GM21576 (cell line): Measurements from ENCODE around the gene KCNMA1.
"Not testable (repeated sequence)": the region's sequence is repeated elsewhere in the genome, so short reads cannot be mapped to it uniquely, and the experiment has no call there.

Source experiments
- ATAC-seq: cut with Tn5 transposase; IDR thresholded peaks from one replicate; pipeline ENCODE4 v1.9.1; 2021; ENCODE audit warnings: mild to moderate bottlenecking, moderate library complexity; ENCODE audit not compliant: unreplicated experiment

KCNMA1 gene

GRCh38 chr10:77539147-77539935 is 98.3 kb downstream of the KCNMA1 start:
- ATAC-seq, result no peak

- no peak for ATAC-seq
Measured at GRCh38 chr10:77537720-77538373, 99.8 kb downstream of the KCNMA1 start.

DNA sequence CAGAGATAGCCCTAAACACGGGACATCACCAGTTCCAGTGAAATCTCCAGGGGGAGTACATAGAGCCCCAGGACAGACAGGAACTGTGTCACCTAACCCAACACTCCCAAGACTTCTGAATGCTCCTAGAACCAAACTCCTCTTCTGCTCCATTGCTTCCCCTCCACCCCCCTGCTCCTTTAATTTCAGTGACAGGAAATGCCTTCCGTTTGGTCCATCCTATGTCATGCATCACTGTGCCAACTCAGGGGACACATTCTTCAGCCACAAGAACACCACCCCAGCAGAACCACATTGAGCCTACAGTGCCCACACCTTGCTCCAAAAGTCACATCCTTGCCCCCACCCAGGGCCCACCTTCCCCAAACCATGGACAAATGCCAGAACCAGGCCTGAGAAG is 100.5 kb downstream of the KCNMA1 start:
- no peak for ATAC-seq

GRCh38 chr10:77533887-77534278 is 103.7 kb downstream of the KCNMA1 start:
- no peak for ATAC-seq

GRCh38 chr10:77533146-77533886 is 104.3 kb downstream of the KCNMA1 start:
- ATAC-seq, result no peak

GRCh38 chr10:77532068-77532467 is 105.5 kb downstream of the KCNMA1 start:
- no peak for ATAC-seq

DNA sequence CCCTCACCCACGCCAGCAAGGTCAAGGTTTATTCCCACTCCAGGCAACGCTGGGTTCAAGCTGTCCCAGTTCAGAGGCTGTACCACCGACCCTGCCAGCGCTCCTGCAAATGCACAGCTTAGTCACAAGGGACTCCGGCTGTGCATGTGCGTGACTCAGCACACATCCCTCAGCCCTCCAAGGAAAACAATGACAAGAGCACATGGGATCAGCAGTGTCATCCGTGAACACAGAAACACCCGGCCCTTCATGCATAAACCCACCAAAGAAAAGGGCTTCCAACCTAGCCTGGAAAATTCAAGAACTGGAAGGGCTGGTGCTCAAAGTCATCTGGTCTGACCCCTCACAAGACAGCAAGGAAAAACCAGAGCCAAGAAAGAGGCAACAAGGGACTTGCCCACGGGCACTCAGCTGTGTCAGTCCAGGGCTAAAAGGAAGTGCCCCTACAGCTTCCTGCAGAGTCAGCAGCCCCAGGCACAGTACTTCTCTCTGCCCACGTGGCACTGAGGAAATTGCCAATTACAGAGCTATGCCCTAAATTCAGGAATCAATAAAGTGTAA is 106.1 kb downstream of the KCNMA1 start:
- no peak for ATAC-seq

DNA sequence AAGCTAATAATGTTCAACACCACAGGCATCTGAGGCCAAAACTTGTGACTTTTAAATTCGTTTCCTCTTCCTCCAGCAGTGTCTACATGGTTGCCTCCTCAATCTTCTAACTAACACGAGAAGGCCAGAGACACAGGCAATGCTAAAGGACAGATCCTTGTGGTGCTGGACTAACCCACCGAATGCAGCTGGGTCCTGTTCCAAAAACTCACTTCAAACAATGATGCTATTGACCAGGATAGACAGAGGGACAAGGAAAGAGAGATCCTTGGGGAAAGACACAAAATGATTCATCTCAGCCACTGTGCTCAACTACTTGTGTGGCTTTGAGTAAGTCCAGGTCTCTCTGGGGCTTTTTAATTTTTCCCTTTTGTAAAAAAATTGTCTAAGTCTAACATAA is 107.6 kb downstream of the KCNMA1 start:
- no peak for ATAC-seq

- ATAC-seq, result no peak
Measured at GRCh38 chr10:77529050-77529576, 108.5 kb downstream of the KCNMA1 start.

DNA sequence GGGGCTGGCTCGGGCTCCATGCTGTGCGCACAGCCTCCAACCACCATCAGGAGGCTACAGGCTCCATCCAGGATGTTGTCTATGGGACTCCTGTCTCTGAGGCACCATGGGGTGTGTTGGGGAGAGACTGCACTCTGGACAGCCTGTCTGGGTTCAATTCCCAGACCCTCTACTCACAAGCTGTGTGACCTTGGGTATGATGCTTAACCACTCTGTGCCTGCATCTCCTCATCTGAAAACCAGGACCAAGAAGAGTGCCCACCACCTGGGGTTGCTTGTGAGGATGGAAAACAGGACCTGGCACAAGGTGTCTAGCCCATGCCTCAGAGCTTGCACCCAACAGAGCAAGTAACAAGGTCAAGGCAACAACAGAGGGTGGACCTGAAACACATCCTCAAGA is 109.8 kb downstream of the KCNMA1 start:
- no peak for ATAC-seq

DNA sequence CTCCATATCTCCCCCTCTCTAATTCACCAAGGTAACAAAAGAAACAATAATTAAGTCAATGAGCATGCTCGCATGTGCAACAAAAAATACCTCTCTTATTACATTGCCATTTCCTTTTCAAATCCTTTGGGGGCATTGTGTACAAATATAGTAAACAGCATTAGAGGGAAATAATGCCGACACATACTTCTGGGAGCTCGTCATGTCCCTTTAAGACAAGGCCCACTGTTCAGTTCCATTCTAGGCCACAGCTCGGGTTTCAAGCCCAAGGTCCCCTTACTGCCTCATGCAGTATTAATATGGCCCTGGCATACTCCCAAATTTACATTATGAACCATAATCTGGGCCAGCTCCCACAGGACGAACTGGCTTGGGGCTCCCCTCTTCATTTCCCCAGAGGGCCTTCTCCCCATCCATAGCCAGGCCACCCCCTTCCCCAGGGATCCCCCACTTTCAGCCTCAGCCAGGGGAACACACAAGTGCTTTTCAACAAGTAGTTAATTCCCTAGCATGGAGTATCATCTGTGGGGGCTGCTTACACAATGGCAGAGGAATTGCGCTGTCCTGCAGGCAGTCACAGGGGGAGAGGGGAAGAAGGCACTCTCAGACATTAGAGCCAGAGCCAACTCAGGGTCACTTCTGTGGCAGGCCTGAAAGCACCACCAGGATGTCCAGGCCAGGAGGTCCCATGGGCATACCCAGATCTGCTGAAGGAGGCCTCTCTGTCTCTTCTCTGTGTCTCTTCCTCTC is 110.6 kb downstream of the KCNMA1 start:
- ATAC-seq, result no peak

DNA sequence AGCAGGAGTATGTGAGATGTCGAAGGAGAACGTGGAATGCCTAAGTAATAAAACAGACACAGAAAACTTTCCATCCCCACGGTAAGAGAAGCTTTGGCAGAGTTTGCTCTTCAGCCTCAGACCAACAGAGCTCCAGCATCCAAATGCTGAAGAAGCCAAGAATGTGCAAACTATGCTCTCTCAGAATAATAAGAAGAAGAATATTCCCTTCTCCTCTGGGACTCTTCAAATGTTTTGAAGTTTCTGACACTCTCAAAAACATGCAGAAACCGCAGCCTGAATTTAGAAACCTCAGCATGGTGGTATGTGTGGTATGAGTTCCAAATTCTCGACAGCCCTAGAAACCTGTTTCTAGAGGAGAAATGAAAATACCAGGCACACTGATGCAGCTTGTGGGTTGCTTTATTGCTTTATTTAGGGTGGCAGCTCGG is 113.3 kb downstream of the KCNMA1 start:
- no peak for ATAC-seq

- ATAC-seq, result no peak
Measured at GRCh38 chr10:77522268-77522809, 115.3 kb downstream of the KCNMA1 start.

DNA sequence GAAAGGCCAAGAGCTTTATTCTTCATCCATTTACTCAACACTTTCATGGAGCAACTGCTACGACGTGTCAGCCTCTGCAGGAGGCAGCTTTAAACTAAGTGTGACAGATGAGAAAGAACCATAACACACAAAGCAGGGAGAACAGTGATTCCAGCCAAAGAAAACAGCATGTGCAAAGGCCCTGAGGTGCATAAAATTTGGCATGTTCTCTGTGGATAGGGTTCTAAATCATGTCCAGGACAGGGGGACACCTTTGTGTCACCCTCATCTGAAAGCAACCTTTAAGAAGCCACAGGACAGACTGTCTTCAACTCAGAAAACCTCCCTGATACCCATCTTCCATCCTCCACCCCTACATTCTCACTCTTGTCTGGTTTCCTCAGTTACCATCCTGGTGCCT is 116.6 kb downstream of the KCNMA1 start:
- ATAC-seq, result no peak

DNA sequence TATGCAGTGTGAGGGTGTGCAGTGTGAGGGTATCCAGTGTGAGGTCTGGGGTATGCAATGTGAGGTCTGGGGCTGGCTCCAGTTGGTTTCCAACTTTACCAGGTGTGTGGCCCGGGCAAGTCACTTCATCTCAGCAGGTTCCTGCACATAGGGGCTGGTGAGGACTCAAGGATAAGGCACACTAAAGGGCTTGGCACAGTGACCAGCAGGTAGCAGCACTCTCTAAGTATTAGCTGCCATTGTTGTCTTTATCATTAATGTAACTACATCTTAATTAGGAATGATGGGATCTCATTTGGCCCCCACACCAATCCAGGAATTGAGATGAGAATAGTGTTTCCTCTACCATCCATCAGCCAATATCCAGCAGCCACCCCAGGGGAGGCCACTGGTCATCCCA is 117.3 kb downstream of the KCNMA1 start:
- no peak for ATAC-seq

GRCh38 chr10:77519791-77520190 is 117.8 kb downstream of the KCNMA1 start:
- ATAC-seq, result not testable (repeated sequence)

DNA sequence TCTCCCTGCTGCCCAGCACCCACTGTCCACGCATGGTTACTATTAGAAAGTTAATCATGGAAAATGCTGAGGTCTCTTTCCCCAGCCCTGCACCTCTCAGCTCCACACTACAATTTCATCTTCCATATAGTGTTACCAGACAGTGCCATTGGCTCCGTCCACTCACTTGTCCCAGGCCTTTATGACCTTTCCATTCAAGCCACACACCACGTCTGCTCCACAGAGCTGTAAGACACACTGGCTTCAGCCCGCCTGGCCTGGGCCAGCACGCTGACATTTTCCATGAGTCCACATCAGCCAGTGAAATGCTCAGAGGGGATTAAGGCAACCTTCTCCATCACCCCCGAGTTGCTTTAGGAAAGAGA is 118.7 kb downstream of the KCNMA1 start:
- ATAC-seq, result no peak

DNA sequence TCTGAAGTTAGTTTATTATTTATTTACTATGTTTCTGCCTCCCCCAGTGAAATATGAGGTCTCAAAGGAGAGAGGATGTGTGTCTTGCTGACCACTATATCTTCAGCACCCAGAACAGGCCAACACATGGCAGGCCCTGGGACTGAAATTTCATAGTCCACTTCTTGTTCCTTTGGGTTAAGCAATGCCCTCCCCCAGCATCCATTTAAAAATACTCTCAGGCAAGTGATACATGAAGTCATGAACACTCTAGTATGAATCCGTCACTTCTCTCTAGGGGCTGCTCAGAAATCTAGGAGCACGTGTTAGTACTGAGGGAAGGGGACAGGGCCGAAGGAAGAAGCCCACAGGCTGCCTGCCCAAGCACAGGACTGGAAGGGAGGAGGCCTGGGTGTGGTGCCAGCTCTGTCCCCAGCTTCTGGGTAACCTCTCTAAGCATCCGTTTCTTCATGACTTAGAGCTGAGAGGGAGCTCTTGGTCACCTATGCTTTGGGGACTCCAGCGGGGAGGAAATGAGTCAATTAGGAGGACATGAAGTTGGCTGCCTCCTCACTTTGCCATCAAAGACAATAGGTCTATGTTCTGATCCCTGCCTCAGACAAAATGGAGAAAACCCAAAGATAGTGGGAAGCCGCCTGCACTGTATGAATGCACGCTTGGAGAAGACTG is 119.2 kb downstream of the KCNMA1 start:
- no peak for ATAC-seq

DNA sequence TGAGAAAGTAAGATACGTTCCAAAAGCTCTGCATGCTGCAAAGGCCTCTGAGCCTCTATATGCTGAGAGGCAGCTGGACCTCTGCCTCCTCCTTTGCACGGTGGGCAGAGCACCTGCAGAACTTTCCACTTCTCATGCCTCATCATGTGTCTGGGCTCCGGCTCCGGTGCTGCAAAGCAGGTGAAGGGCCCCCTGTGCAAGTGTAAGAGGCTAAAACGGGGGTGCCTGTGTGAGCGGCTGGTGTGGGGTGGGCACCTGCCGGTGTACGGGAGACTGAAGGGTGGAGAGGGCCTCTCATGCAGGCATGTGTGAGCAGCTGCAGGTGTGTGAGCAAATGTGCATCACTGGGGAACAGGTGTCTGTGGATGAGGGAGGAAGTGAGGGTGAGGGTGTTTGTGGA is 121.0 kb downstream of the KCNMA1 start:
- no peak for ATAC-seq

DNA sequence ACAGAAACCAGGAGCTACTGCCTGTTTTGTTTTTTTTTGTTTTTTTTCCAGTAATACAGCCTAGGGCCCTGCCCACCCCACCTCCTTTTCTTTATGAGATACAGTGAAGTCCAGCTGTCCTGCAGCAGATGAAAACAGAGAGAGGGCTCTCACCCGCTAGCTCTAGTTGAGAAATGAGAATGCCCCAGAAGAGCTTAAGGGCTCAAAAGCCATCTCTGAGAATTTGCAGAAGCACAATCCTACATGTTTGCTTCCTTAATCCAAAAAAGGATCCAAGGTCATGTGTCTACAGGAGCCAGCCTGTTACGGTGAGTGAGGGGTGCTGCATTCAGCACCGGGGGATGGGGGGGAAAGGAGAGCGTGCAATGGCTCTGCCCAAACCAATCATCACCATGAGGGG is 122.7 kb downstream of the KCNMA1 start:
- ATAC-seq, result no peak
